ENCODE data around the gene FOXR1.
A peak's percentile ranks its signal among the peaks of the same experiment; 100 is the strongest.

Gene FOXR1

GRCh38 chr11:118997627-118998387, 26.2 kb downstream of the FOXR1 start, which contains the start of gene CENATAC:
Gene CENATAC, plus strand, starts transcription at chr11:118998138. Its CDS starts 60 bp downstream, at chr11:118998198.
- Histone ChIP-seq H4K20me1 (ENCODE audit: insufficient read depth, low read length) (no peaks in the 10 kb centered on the region), H3F3A (ENCODE audit: insufficient read depth, low read length) (no peaks in the 10 kb centered on the region; the same call in 1 of the 2 replicates), H3K9me2 (replicated peaks; ENCODE audit: insufficient read depth, low read length) (no peaks in the 10 kb centered on the region), H3K9ac (ENCODE audit: low read length) (peak within 1 kb of the TSS; percentile 79), H2AFZ (ENCODE audit: low read length) (peak within 1 kb of the TSS; percentile 95), H3K4me3 (ENCODE audit: low read length) (peak within 1 kb of the TSS; percentile 91), H3K27ac (ENCODE audit: low read length) (peak within 1 kb of the TSS; percentile 52), H3K4me2 (ENCODE audit: low read depth, low read length) (peak within 1 kb of the TSS; percentile 96), H3K9me3 (replicated peaks; ENCODE audit: insufficient read depth, low read length) (no peaks in the 10 kb centered on the region), H3K36me3 (replicated peaks; ENCODE audit: insufficient read depth, low read length) (peaks cover 3% of the 10 kb centered on the region; the same call in 1 of the 2 replicates), H3K27me3 (replicated peaks; ENCODE audit: insufficient read depth, low read length) (no peaks in the 10 kb centered on the region), H3K4me1 (ENCODE audit: low read length) (peaks cover 8% of the 10 kb centered on the region; the same call in 1 of the 2 replicates), H3K79me2 (ENCODE audit: low read length) (peaks cover 61% of the 10 kb centered on the region)
- DNase-seq: peak; percentile 96
- TF ChIP-seq CTCF (IDR thresholded peaks at IDR 0.05; ENCODE audit: low read length): 0 out of 2 replicates have a peak, but pooled peaks have one; percentile 7
- no peak for TF ChIP-seq EZH2phosphoT487 (IDR thresholded peaks at IDR 0.05; ENCODE audit: low read length)
- no peak for TF ChIP-seq EZH2 (optimal IDR thresholded peaks at IDR 0.05; ENCODE audit: low read depth, low read length)

- H2AFZ ChIP-seq (ENCODE audit: low read length): peak overlapping the region; percentile 95
- no peaks in the 10 kb centered on the region for H3K9me2 ChIP-seq (replicated peaks; ENCODE audit: insufficient read depth, low read length)
- no peaks in the 10 kb centered on the region for H4K20me1 ChIP-seq (ENCODE audit: insufficient read depth, low read length)
- H3K27me3 ChIP-seq (replicated peaks; ENCODE audit: insufficient read depth, low read length): no peaks in the 10 kb centered on the region
- peaks cover 61% of the 10 kb centered on the region for H3K79me2 ChIP-seq (ENCODE audit: low read length)
- DNase-seq: no peak
- TF ChIP-seq CTCF (IDR thresholded peaks at IDR 0.05; ENCODE audit: low read length): no peak
- H3K27ac ChIP-seq (ENCODE audit: low read length): peak overlapping the region; percentile 37; the same call in 1 of the 2 replicates
- peak overlapping the region; percentile 91 for H3K4me3 ChIP-seq (ENCODE audit: low read length)
- peak overlapping the region; percentile 79 for H3K9ac ChIP-seq (ENCODE audit: low read length)
- peak overlapping the region; percentile 96 for H3K4me2 ChIP-seq (ENCODE audit: low read depth, low read length)
- peaks cover 3% of the 10 kb centered on the region; the same call in 1 of the 2 replicates for H3K36me3 ChIP-seq (replicated peaks; ENCODE audit: insufficient read depth, low read length)
- no peaks in the 10 kb centered on the region; the same call in 1 of the 2 replicates for H3F3A ChIP-seq (ENCODE audit: insufficient read depth, low read length)
- H3K9me3 ChIP-seq (replicated peaks; ENCODE audit: insufficient read depth, low read length): no peaks in the 10 kb centered on the region
- peaks cover 8% of the 10 kb centered on the region; the same call in 1 of the 2 replicates for H3K4me1 ChIP-seq (ENCODE audit: low read length)
These were observed 26.8 kb downstream of the FOXR1 start for GRCh38 chr11:118998388-118998717.

GRCh38 chr11:118998822-118999221, 27.3 kb downstream of the FOXR1 start:
- H2AFZ ChIP-seq (ENCODE audit: low read length): 0 out of 2 replicates have a peak overlapping the region, but pooled peaks have one; percentile 95

More at GRCh38 chr11:118998822-118999221, 27.3 kb downstream of the FOXR1 start:
- no peaks in the 10 kb centered on the region for H4K20me1 ChIP-seq (ENCODE audit: insufficient read depth, low read length)
- H3K9me2 ChIP-seq (replicated peaks; ENCODE audit: insufficient read depth, low read length): no peaks in the 10 kb centered on the region
- peaks cover 4% of the 10 kb centered on the region; the same call in 1 of the 2 replicates for H3K36me3 ChIP-seq (replicated peaks; ENCODE audit: insufficient read depth, low read length)
- peak overlapping the region; percentile 91 for H3K4me3 ChIP-seq (ENCODE audit: low read length)
- no peaks in the 10 kb centered on the region for H3F3A ChIP-seq (ENCODE audit: insufficient read depth, low read length)
- DNase-seq: no peak
- peaks cover 8% of the 10 kb centered on the region; the same call in 1 of the 2 replicates for H3K4me1 ChIP-seq (ENCODE audit: low read length)
- H3K79me2 ChIP-seq (ENCODE audit: low read length): peaks cover 61% of the 10 kb centered on the region
- peak overlapping the region; percentile 79 for H3K9ac ChIP-seq (ENCODE audit: low read length)
- H3K27ac ChIP-seq (ENCODE audit: low read length): no peak overlapping the region
- no peaks in the 10 kb centered on the region for H3K9me3 ChIP-seq (replicated peaks; ENCODE audit: insufficient read depth, low read length)
- peak overlapping the region; percentile 96 for H3K4me2 ChIP-seq (ENCODE audit: low read depth, low read length)
- TF ChIP-seq CTCF (IDR thresholded peaks at IDR 0.05; ENCODE audit: low read length) (no peak), EZH2 (optimal IDR thresholded peaks at IDR 0.05; ENCODE audit: low read depth, low read length) (no peak), EZH2phosphoT487 (IDR thresholded peaks at IDR 0.05; ENCODE audit: low read length) (no peak)
- no peaks in the 10 kb centered on the region for H3K27me3 ChIP-seq (replicated peaks; ENCODE audit: insufficient read depth, low read length)
